Upper lobe of left lung (tissue), 6 donors: ENCODE measurements around the gene PSMD6. TPM values are rescaled to one million over a fixed set of nuclear protein-coding genes. Genes with fewer than 3 reads are reported as not detected.

Source experiments
- ATAC-seq, 2 donors: fragments of 200-7000 bp; cut with Tn5 transposase; one replicate each; pipeline ENCODE4 v1.9.1; 2022; ENCODE audit warnings: mild to moderate bottlenecking in 2 of 2, moderate library complexity in 2 of 2; ENCODE audit not compliant: low FRiP score in 2 of 2
- DNase-seq, 2 donors: peaks; one replicate each; pipeline ENCODE4 v3.0.0-alpha.2; 2019 to 2020
- H3K27ac ChIP-seq, 4 donors: fragments of 200-600 bp; sonication (generic); one replicate each; pipeline ENCODE4 v1.5.1; 2016 to 2019
- H3K27me3 ChIP-seq, 4 donors: fragments of 200-600 bp; sonication (generic); one replicate each; pipeline ENCODE4 v1.5.1; 2017 to 2019
- H3K36me3 ChIP-seq, 4 donors: fragments of 200-600 bp; sonication (generic); one replicate each; pipeline ENCODE4 v1.5.1; 2016 to 2019
- H3K4me1 ChIP-seq, 4 donors: fragments of 200-600 bp; sonication (generic); one replicate each; pipeline ENCODE4 v1.5.1; 2018 to 2019
- H3K4me3 ChIP-seq, 4 donors: fragments of 200-600 bp; sonication (generic); one replicate each; pipeline ENCODE4 v1.5.1; 2017 to 2019; ENCODE audit warnings: mild to moderate bottlenecking in 2 of 4, moderate library complexity in 1 of 4
- H3K9me3 ChIP-seq, 4 donors: fragments of 200-600 bp; sonication (generic); one replicate each; pipeline ENCODE4 v1.5.1; 2018 to 2019
- CTCF ChIP-seq, 6 experiments: fragments of 450-650 bp in 4 of 6; fragments of 200-600 bp in 2 of 6; sonication (generic) in 2 of 6; IDR thresholded peaks; one replicate each; pipeline ENCODE4 v1.5.1; 2016 to 2019; ENCODE audit warnings: antibody characterized with exemption in 6 of 6
- EP300 ChIP-seq, 4 donors: sonication (generic); formaldehyde crosslinking; IDR thresholded peaks; one replicate each; pipeline ENCODE4 v1.5.1; 2017; ENCODE audit warnings: antibody characterized with exemption in 4 of 4, control low read depth in 2 of 4
- POLR2A ChIP-seq, 4 donors: fragments of 450-650 bp; IDR thresholded peaks; one replicate each; pipeline ENCODE4 v1.5.1; 2016 to 2017; ENCODE audit warnings: antibody characterized with exemption in 4 of 4, mild to moderate bottlenecking in 2 of 4
- POLR2AphosphoS5 ChIP-seq, 2 donors: sonication (generic); formaldehyde crosslinking; IDR thresholded peaks; one replicate each; pipeline ENCODE4 v1.5.1; 2017; ENCODE audit warnings: antibody characterized with exemption in 2 of 2
- WGBS, 2 donors: methylation state at CpG; one replicate each; pipeline ENCODE4 v1.1.5; 2017 to 2018; 5-methylcytosine and 5-hydroxymethylcytosine counted together
- total RNA-seq, 6 donors: library from RNA; depleted of rRNA in 4 of 6; stranded (reverse); fragments of >200 nt in 4 of 6; gene quantifications; one replicate each; pipeline versions ENCODE4 v1.1.0 to v1.2.1, GENCODE V29; 2016 to 2021
- donor health status: DM: no; HTN: no; CAD: no; lungs with moderate emphysema.
- donor health status: DM: no; HTN: yes; CAD: no; lungs with severe emphysema.

The PSMD6 gene
- total RNA-seq, 6 donors from 2014 or later = 41.2 to 69.3 (median 58.6) TPM

- no peak for ATAC-seq
- no peak for TF ChIP-seq EP300 (IDR thresholded peaks at IDR 0.05)
- TF ChIP-seq POLR2A (IDR thresholded peaks at IDR 0.05) = no peak
- no peak for TF ChIP-seq POLR2AphosphoS5 (IDR thresholded peaks at IDR 0.05)
- TF ChIP-seq CTCF (IDR thresholded peaks at IDR 0.05) = no peak
- no peak overlapping the region for H3K27ac ChIP-seq
These were observed 40.7 kb upstream of the PSMD6 start for GRCh38 chr3:64063983-64064438.

GRCh38 chr3:64063207-64063982, 40.1 kb upstream of the PSMD6 start:
- TF ChIP-seq CTCF (IDR thresholded peaks at IDR 0.05) (no peak), POLR2AphosphoS5 (IDR thresholded peaks at IDR 0.05) (no peak), EP300 (IDR thresholded peaks at IDR 0.05) (no peak), POLR2A (IDR thresholded peaks at IDR 0.05) (no peak)
- Histone ChIP-seq H3K4me1 (peaks cover 0 to 3% (median 0%) of the 10 kb centered on the region in 4 donors), H3K27ac (no peak overlapping the region), H3K27me3 (no peaks in the 10 kb centered on the region), H3K4me3 (no peak overlapping the region), H3K36me3 (no peaks in the 10 kb centered on the region), H3K9me3 (no peaks in the 10 kb centered on the region)
- DNase-seq (no peak), ATAC-seq (no peak)
- 49 to 55% methylated on average over 5 of the region's 5 CpGs for whole genome bisulfite sequencing, 2 donors

More at GRCh38 chr3:64063983-64064438, 40.7 kb upstream of the PSMD6 start:
- no peak for DNase-seq
- H3K36me3 ChIP-seq = no peaks in the 10 kb centered on the region
- 64 to 73% methylated on average over 2 of the region's 2 CpGs for WGBS, 2 donors
- H3K4me1 ChIP-seq = peaks cover 0 to 3% (median 0%) of the 10 kb centered on the region in 4 donors
- no peaks in the 10 kb centered on the region for H3K27me3 ChIP-seq
- H3K9me3 ChIP-seq = no peaks in the 10 kb centered on the region
- no peak overlapping the region for H3K4me3 ChIP-seq

- DNase-seq = no peak
- no peaks in the 10 kb centered on the region for H3K36me3 ChIP-seq
- no peak for TF ChIP-seq POLR2AphosphoS5 (IDR thresholded peaks at IDR 0.05)
- TF ChIP-seq EP300 (IDR thresholded peaks at IDR 0.05) = no peak
- no peak for TF ChIP-seq CTCF (IDR thresholded peaks at IDR 0.05)
- no peak for TF ChIP-seq POLR2A (IDR thresholded peaks at IDR 0.05)
- no peak for ATAC-seq
- H3K27me3 ChIP-seq = no peaks in the 10 kb centered on the region
- H3K4me1 ChIP-seq = peaks cover 0 to 3% (median 0%) of the 10 kb centered on the region in 4 donors
- H3K27ac ChIP-seq = no peak overlapping the region
- H3K4me3 ChIP-seq = no peak overlapping the region
- no peaks in the 10 kb centered on the region for H3K9me3 ChIP-seq
- WGBS, 2 donors = 79 to 85% methylated on average over 5 of the region's 5 CpGs
These were observed 38.3 kb upstream of the PSMD6 start for GRCh38 chr3:64061628-64062027.

- no peaks in the 10 kb centered on the region for H3K36me3 ChIP-seq
- no peak overlapping the region for H3K27ac ChIP-seq
- H3K27me3 ChIP-seq = no peaks in the 10 kb centered on the region
- no peak for DNase-seq
- H3K9me3 ChIP-seq = no peaks in the 10 kb centered on the region
- ATAC-seq = no peak
- no peak for TF ChIP-seq POLR2A (IDR thresholded peaks at IDR 0.05)
- TF ChIP-seq POLR2AphosphoS5 (IDR thresholded peaks at IDR 0.05) = no peak
- no peak for TF ChIP-seq CTCF (IDR thresholded peaks at IDR 0.05)
- no peak for TF ChIP-seq EP300 (IDR thresholded peaks at IDR 0.05)
- H3K4me3 ChIP-seq = no peak overlapping the region
- 91 to 94% methylated on average over 3 of the region's 3 CpGs for WGBS, 2 donors
- peaks cover 0 to 3% (median 0%) of the 10 kb centered on the region in 4 donors for H3K4me1 ChIP-seq
These were observed 36.3 kb upstream of the PSMD6 start for GRCh38 chr3:64059484-64060175.
